GM18870 (cell line): ENCODE data around the gene MYOZ2.

Experiments
- ATAC-seq: cut with Tn5 transposase; IDR thresholded peaks from one replicate; pipeline ENCODE4 v1.9.1; 2021; ENCODE audit warnings: moderate library complexity; ENCODE audit not compliant: unreplicated experiment

MYOZ2 gene

GRCh38 chr4:119237201-119237600, 101.6 kb downstream of the MYOZ2 start:
- no peak for ATAC-seq
